ENCODE results near the gene DAB2IP.

- TF ChIP-seq ZNF555 (tag by site-specific recombination; conservative IDR thresholded peaks at IDR 0.05): no peak
- TF ChIP-seq TCF7L2 (IDR thresholded peaks at IDR 0.05; ENCODE audit: borderline replicate concordance, low read depth, low read length): no peak
- TF ChIP-seq ZXDB (tag by site-specific recombination; IDR thresholded peaks at IDR 0.05): no peak
- TF ChIP-seq CTCF (tag by site-specific recombination; IDR thresholded peaks at IDR 0.05): no peak
- TF ChIP-seq PATZ1 (tag by site-specific recombination; IDR thresholded peaks at IDR 0.05): no peak
These were observed 30.0 kb downstream of the DAB2IP start for GRCh38 chr9:121681404-121681803.
